Effector memory CD4-positive, alpha-beta T cell (primary cell): Measurements from ENCODE around the gene YBX3.

Experiments
- DNase-seq, 3 donors: peaks; one replicate each; pipeline ENCODE4 v3.0.0-alpha.2; 2020
- H3K27ac ChIP-seq: 2 replicates; pipeline ENCODE4 v1.7.0; 2013; ENCODE audit warnings: mild to moderate bottlenecking, low read length, moderate library complexity; ENCODE audit not compliant: insufficient read depth, poor library complexity, severe bottlenecking
- H3K27me3 ChIP-seq: replicated peaks from 2 replicates; pipeline ENCODE4 v1.7.0; 2013; ENCODE audit warnings: mild to moderate bottlenecking, low read length; ENCODE audit not compliant: insufficient read depth, control insufficient read depth, poor library complexity, severe bottlenecking
- H3K36me3 ChIP-seq: 2 replicates; pipeline ENCODE4 v1.7.0; 2013; ENCODE audit warnings: mild to moderate bottlenecking, low read length, moderate library complexity; ENCODE audit not compliant: control insufficient read depth, insufficient read depth
- H3K4me1 ChIP-seq: 2 replicates; pipeline ENCODE4 v1.7.0; 2013; ENCODE audit warnings: low read length, mild to moderate bottlenecking; ENCODE audit not compliant: control insufficient read depth, insufficient read depth, poor library complexity, severe bottlenecking
- H3K4me3 ChIP-seq: 2 replicates; pipeline ENCODE4 v1.7.0; 2013; ENCODE audit warnings: low read length, low read depth, mild to moderate bottlenecking; ENCODE audit not compliant: insufficient read depth, poor library complexity, severe bottlenecking
- H3K9me3 ChIP-seq: 2 replicates; pipeline ENCODE4 v1.7.0; 2013; ENCODE audit warnings: mild to moderate bottlenecking, low read length, moderate library complexity; ENCODE audit not compliant: control insufficient read depth

YBX3 gene

DNA sequence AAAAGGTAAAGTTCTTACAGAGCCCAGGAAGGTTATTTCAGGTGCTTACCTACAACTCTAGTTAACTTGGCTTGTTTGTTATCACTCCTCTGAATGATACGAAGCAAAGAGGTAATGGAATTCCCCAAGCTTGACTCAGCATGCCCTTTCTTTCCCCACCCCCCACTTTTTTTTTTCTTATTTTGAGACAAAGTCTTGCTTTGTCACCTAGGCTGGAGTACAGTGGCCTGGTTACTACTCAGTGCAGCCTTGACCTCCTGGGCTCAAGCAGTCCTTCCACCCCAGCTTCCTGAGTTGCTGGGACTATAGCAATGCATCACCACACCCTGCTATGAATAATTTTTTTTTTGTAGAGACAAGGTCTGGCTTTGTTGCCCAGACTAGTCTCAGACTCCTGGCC is 17.1 kb upstream of the YBX3 start:
- DNase-seq = no peak
- H3K9me3 ChIP-seq = no peaks in the 10 kb centered on the region
- H3K4me3 ChIP-seq = no peak overlapping the region
- no peaks in the 10 kb centered on the region for H3K36me3 ChIP-seq
- H3K27me3 ChIP-seq = no peaks in the 10 kb centered on the region
- no peaks in the 10 kb centered on the region for H3K4me1 ChIP-seq
- H3K27ac ChIP-seq = no peak overlapping the region

DNA sequence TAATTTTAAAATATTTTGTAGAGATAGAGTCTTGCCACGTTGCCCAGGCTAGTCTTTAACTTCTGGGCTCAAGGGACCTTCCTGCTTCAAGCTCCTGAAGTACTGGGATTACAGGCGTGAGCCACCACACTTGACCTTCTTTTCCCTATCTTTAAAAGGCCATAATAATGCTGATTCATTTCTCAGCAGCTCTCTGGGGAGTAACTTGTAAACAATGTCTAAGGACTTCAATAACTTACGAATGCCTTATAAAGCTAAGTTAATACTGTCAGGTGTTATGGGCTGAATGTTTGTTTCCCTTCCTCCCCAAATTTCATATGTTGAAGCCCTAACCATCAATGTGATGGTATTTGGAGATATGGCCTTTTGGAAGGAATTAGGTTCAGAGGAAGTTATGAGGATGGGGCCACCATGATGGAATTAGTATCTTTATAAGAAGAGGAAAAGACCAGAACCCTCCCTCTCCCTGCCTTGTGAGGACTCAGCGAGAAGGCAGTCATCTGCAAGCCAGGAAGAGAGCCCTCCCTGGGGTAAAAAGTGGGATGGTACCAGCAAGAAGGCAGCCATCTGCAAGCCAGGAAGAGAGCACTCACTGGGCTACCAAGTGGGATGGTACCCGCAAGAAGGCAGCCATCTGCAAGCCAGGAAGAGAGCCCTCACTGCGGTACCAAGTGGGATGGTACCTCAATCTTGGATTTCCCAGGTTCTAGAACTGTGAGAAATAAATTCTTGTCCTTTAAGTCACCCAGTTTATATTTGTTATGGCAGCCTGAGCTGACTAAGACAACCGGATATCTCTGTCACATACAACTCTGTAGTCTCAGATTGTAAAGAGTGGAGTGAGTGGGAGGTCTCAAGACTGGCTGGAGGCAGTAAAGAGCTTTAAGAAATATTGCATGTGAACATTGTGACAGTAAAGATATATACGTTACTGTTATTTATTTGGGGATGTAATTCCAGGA is 16.3 kb upstream of the YBX3 start:
- DNase-seq = no peak
- H3K27ac ChIP-seq = no peak overlapping the region

DNA sequence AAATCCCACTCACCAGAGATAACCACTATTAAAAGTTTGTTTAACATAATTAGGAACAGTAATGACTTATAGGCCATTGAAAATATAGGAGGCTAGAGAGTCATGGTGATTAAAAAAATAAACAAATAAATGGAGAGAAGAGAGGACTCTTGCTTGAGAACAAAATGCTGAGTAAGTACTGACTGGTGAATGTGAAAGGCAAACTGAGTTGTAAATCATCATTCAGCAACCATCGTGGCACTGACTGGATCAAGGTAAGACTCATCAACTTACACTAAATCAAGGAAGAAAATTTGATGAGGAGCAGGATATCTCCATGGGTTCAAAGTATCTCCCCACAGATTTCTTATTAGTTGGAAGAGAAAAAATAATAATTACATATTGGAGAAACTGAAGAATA is 14.1 kb upstream of the YBX3 start:
- H3K4me3 ChIP-seq = no peak overlapping the region
- H3K27me3 ChIP-seq = no peaks in the 10 kb centered on the region
- DNase-seq = no peak
- no peaks in the 10 kb centered on the region for H3K9me3 ChIP-seq
- H3K4me1 ChIP-seq = no peaks in the 10 kb centered on the region
- no peak overlapping the region for H3K27ac ChIP-seq
- H3K36me3 ChIP-seq = no peaks in the 10 kb centered on the region

More for the DNA sequence above, 16.3 kb upstream of the YBX3 start:
- Histone ChIP-seq H3K36me3 (no peaks in the 10 kb centered on the region), H3K27me3 (no peaks in the 10 kb centered on the region), H3K9me3 (no peaks in the 10 kb centered on the region), H3K4me3 (no peak overlapping the region), H3K4me1 (no peaks in the 10 kb centered on the region)

DNA sequence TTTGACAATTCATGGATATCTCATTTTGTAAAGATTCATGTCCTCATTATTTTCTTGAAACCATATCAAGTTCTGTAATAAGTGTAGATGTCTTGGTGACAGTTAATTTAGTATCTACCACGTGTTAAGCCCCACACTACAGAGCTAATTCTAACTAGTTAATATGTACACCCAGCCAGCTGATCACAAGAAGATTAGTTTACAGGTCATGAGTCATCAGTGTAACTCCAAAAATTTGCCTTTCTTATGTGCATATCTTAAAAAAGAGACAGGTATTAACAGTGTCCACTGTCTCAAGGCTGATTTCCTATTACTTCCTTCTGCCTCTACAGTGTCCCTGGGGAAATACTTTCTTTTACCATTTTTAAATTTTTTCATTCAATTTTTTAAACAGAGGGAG is 13.3 kb upstream of the YBX3 start:
- Histone ChIP-seq H3K4me3 (no peak overlapping the region), H3K27me3 (no peaks in the 10 kb centered on the region), H3K36me3 (no peaks in the 10 kb centered on the region)

DNA sequence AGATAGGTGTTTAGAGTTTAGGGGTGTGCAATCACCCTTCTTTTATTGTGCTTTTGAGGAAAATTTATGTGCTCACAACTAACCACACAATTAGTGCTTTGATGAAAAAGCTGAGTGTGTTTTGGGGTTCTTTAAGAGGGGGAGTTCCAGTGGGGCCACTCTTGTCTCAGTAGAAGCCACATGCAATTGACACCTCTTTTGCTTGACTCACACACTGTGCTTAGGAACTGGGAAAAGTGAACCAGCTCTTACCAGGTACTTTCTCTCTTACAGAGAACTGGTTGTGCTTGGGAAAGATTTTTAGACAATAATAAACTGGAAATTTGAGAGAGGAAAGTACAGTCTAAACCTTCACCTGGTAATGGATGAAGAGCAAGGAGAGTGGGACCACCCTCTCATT is 12.3 kb upstream of the YBX3 start:
- no peak overlapping the region for H3K27ac ChIP-seq
- H3K36me3 ChIP-seq = no peaks in the 10 kb centered on the region
- no peaks in the 10 kb centered on the region for H3K4me1 ChIP-seq
- H3K4me3 ChIP-seq = no peak overlapping the region
- no peaks in the 10 kb centered on the region for H3K9me3 ChIP-seq
- H3K27me3 ChIP-seq = no peaks in the 10 kb centered on the region
- no peak for DNase-seq

More for the DNA sequence above, 13.3 kb upstream of the YBX3 start:
- Histone ChIP-seq H3K27ac (no peak overlapping the region), H3K9me3 (no peaks in the 10 kb centered on the region), H3K4me1 (no peaks in the 10 kb centered on the region)
- DNase-seq = no peak

DNA sequence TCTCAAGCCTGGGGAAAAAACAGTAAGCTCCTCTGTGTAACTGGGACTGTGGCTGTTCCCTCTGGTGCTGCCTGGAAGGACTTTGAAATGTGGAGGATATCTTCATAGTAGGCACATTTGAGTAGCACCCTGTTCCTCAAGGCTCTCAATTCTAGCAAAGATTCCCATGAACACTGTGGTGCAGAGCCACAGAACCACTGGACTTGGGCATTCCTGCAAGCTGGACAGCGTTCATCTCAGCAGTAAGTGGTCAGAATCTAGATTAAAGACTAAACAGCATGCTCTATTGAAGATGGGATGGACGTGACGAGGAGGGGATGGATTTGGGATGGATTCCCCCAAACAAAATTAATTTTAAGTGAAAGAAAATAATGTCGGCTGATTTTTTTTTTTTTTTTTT is 9.4 kb upstream of the YBX3 start:
- no peaks in the 10 kb centered on the region for H3K4me1 ChIP-seq
- H3K36me3 ChIP-seq = no peaks in the 10 kb centered on the region
- DNase-seq = no peak
- H3K4me3 ChIP-seq = no peak overlapping the region
- H3K27me3 ChIP-seq = no peaks in the 10 kb centered on the region
- H3K9me3 ChIP-seq = no peaks in the 10 kb centered on the region
- no peak overlapping the region for H3K27ac ChIP-seq

DNA sequence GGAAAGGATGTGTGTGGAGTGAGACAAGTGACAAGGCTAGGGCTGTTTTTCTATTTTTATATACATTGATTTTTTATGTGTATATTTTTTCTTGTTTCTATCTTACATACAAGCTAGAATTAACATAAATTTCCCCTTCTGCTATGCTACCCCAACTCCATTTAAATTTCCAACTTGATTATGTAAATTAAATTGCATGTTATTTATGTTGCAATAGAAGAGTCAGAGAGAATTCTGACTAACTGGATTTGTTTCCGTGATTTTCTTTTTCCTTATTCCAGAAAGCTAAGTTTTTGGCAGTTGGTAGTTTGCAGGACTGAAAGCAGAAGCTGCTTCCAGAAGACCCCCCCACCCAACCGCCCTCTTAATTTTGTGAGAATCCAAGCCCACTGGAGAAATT is 8.9 kb upstream of the YBX3 start:
- H3K4me3 ChIP-seq = no peak overlapping the region
- H3K27me3 ChIP-seq = no peaks in the 10 kb centered on the region
- H3K9me3 ChIP-seq = no peaks in the 10 kb centered on the region
- no peaks in the 10 kb centered on the region for H3K36me3 ChIP-seq
- no peak overlapping the region for H3K27ac ChIP-seq
- no peaks in the 10 kb centered on the region for H3K4me1 ChIP-seq
- no peak for DNase-seq

DNA sequence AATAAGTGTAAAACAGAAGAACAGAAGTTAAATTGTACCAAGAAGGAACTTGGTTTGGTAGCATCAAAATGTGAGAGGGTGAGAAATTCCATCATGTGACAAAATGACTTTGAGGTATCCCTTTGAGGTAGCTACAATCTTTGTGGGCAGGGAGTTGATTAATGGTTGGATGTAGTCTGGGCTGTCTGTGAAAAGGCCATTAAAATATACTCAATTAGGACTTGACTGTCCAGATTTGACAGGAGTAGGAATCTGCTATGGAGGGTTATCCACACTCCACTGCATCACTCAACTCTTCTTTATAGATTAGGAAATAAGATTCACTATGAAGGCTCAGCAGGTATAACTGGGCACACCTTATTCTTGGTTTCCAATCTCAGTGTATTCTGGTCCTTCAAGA is 7.4 kb upstream of the YBX3 start:
- Histone ChIP-seq H3K9me3 (no peaks in the 10 kb centered on the region), H3K4me1 (no peaks in the 10 kb centered on the region), H3K27me3 (peaks cover 8% of the 10 kb centered on the region), H3K36me3 (no peaks in the 10 kb centered on the region), H3K4me3 (no peak overlapping the region), H3K27ac (no peak overlapping the region)
- DNase-seq = no peak

DNA sequence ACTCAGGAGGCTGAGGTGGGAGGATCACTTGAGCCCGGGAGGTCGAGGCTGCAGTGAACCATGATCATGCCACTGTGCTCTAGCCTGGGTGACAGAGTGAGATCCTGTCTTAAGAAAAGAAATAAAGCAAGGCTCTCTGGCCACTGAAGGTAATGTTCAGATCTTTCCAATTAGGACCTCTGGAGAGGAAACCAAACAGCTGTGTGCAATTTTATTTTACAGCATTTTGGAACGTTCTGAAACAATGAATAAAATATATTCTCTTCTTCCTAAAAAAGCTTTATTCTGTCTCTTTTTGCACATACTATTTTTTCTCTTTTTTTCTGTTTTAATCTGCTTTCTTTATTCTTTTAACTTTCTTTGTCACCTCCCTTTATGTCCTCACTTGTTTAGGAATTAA is 5.0 kb upstream of the YBX3 start:
- DNase-seq = no peak
- peaks cover 4% of the 10 kb centered on the region for H3K4me1 ChIP-seq
- H3K9me3 ChIP-seq = no peaks in the 10 kb centered on the region
- no peaks in the 10 kb centered on the region for H3K36me3 ChIP-seq
- H3K27ac ChIP-seq = no peak overlapping the region
- peaks cover 19% of the 10 kb centered on the region for H3K27me3 ChIP-seq
- H3K4me3 ChIP-seq = no peak overlapping the region

DNA sequence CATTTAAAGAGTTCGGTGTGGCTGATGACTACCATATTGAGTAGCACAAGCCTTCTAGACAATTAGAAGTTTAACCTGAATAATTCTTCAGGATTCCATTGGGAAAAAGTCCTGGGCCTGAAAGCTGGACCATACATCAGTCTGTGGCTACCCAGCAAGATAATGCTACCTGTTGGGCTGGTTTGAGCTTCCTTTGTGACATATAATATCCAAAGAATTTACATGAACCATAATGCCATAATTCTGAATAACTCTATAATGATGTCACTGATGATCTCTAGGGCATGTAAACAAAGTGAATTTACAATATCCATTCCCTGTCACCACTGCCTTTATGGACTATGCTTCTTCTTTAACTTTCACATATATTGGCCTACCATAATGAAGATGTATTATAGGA is 3.8 kb upstream of the YBX3 start:
- no peaks in the 10 kb centered on the region for H3K36me3 ChIP-seq
- H3K27ac ChIP-seq = no peak overlapping the region
- H3K9me3 ChIP-seq = no peaks in the 10 kb centered on the region
- DNase-seq = no peak
- no peak overlapping the region for H3K4me3 ChIP-seq
- H3K27me3 ChIP-seq = peaks cover 26% of the 10 kb centered on the region
- peaks cover 10% of the 10 kb centered on the region for H3K4me1 ChIP-seq
